ENCODE data around the gene ARRDC4. TPM values are rescaled to one million over a fixed set of nuclear protein-coding genes. Genes with fewer than 3 reads are reported as not detected.

ARRDC4 gene
- total RNA-seq, 2 experiments from 2014 or later: not detected

DNA sequence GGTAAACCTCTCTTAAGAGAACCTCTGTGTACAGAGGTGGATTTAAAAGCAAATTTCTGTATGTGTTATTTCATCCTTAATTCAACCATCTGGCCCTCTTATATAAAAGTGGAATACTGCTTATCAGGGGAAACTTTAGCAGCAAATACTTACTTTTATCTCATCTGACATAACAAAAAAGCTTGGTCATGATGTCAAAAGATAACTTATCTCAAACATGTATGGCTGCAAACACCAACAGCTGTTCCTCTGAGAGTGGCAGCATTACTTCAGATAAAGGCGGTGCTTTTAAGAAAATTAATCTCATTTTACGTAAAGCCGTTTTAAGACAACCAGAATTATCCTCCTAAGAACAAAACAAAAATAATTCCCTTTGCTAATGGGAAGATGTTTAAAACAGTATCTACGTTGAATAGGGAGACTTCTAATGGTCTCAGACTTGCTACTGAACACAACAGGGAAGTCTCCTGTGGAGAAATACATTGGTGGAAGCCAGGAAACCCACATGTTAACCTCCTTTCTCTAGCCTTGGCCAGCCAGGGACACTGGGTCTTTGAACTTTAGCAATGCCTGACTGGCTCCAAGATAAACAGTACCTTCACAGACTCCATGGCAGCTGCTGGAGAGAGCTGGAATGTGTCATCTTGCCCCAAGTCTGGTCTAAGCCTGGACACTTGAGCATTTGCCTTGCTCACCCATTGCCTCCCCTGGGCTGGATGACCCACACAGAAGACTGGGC, 18.1 kb downstream of the ARRDC4 start:
- H3K9me2 ChIP-seq (ENCODE audit: insufficient read depth, low read length): no peaks in the 10 kb centered on the region
- H2AFZ ChIP-seq (ENCODE audit: low read length): no peak overlapping the region
- no peaks in the 10 kb centered on the region for H3K79me2 ChIP-seq (ENCODE audit: insufficient read depth, low read depth, low read length)
- ChIA-PET POLR2A (interaction anchor here (1.7 kb wide), 1 partner anchor 12 kb away, joined by 8 read pairs; no protein-coding TSS in a partner anchor), CTCF (ENCODE audit: unreplicated experiment) (no interaction called here)
- no peak overlapping the region for H3K4me3 ChIP-seq (ENCODE audit: low read depth, low read length, poor library complexity, severe bottlenecking)
- H3K4me2 ChIP-seq (ENCODE audit: low read length): no peak overlapping the region
- no peaks in the 10 kb centered on the region for H4K20me1 ChIP-seq (ENCODE audit: insufficient read depth, low read length)
- H3K27ac ChIP-seq (ENCODE audit: low read depth, low read length, poor library complexity, severe bottlenecking): no peak overlapping the region
- DNase-seq (ENCODE audit: low spot score): no peak
- intact Hi-C loops (cut with micrococcal nuclease; ENCODE audit: unreplicated experiment): no loop called here
- H3K9me3 ChIP-seq (ENCODE audit: low read length): no peaks in the 10 kb centered on the region
- no peaks in the 10 kb centered on the region for H3K4me1 ChIP-seq (ENCODE audit: insufficient read depth, low read length, poor library complexity, severe bottlenecking)
- BruUV-seq (replicated peaks): no TSS peak
- H3K36me3 ChIP-seq (ENCODE audit: insufficient read depth, low read length): no peaks in the 10 kb centered on the region
- TF ChIP-seq EZH2phosphoT487 (IDR thresholded peaks at IDR 0.05; ENCODE audit: borderline replicate concordance, low read depth, low read length): no peak
- TF ChIP-seq, protein P1, sequence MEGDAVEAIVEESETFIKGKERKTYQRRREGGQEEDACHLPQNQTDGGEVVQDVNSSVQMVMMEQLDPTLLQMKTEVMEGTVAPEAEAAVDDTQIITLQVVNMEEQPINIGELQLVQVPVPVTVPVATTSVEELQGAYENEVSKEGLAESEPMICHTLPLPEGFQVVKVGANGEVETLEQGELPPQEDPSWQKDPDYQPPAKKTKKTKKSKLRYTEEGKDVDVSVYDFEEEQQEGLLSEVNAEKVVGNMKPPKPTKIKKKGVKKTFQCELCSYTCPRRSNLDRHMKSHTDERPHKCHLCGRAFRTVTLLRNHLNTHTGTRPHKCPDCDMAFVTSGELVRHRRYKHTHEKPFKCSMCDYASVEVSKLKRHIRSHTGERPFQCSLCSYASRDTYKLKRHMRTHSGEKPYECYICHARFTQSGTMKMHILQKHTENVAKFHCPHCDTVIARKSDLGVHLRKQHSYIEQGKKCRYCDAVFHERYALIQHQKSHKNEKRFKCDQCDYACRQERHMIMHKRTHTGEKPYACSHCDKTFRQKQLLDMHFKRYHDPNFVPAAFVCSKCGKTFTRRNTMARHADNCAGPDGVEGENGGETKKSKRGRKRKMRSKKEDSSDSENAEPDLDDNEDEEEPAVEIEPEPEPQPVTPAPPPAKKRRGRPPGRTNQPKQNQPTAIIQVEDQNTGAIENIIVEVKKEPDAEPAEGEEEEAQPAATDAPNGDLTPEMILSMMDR (conservative IDR thresholded peaks at IDR 0.05; ENCODE audit: low read length): no peak

DNA sequence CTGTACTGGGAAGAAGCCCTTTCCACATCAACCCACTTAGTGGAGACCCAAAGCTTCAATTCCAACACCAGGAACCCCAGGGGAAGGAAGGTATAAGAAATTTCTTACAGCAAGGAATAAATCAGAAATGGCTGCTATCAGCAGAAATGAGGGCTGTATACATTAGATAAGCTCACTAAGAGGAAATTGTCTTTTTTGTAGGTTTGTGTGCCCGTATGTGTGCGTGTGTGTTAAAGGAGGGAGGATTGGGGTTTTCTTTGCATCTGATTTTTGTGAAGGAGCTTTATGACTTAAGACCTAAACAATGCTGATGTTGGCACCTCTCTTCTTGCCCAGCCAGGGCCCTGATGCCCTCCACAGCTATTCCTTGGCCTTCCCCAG, 18.6 kb downstream of the ARRDC4 start:
- no peak overlapping the region for H3K4me2 ChIP-seq (ENCODE audit: low read length)

DNA sequence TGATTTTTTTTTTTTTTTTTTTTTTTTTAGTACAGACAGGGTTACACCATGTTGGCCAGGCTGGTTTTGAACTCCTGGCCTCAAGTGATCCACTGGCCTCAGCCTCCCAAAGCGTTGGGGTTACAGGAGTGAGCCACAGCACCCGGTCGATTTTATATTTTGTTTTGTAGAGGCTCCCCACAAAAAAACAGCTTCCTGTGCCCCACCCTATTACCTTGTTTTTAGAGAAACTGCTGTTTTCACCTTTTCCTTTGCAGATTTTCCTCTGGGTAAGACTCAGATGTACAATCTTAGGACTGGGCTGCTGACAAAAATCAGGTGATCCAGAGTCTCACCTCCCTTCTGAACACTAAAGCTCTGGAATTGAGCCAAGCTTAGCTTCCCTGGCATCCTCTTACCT, 20.6 kb downstream of the ARRDC4 start:
- Histone ChIP-seq H2AFZ (ENCODE audit: low read length) (no peak overlapping the region), H3K4me1 (ENCODE audit: insufficient read depth, low read length, poor library complexity, severe bottlenecking) (no peaks in the 10 kb centered on the region), H3K27ac (ENCODE audit: low read depth, low read length, poor library complexity, severe bottlenecking) (no peak overlapping the region), H3K9me3 (ENCODE audit: low read length) (no peaks in the 10 kb centered on the region), H3K4me2 (ENCODE audit: low read length) (no peak overlapping the region), H3K4me3 (ENCODE audit: low read depth, low read length, poor library complexity, severe bottlenecking) (no peak overlapping the region), H3K9me2 (ENCODE audit: insufficient read depth, low read length) (no peaks in the 10 kb centered on the region), H3K36me3 (ENCODE audit: insufficient read depth, low read length) (no peaks in the 10 kb centered on the region), H4K20me1 (ENCODE audit: insufficient read depth, low read length) (no peaks in the 10 kb centered on the region), H3K79me2 (ENCODE audit: insufficient read depth, low read depth, low read length) (no peaks in the 10 kb centered on the region)
- POLR2A ChIA-PET: no interaction called here
- TF ChIP-seq EZH2phosphoT487 (IDR thresholded peaks at IDR 0.05; ENCODE audit: borderline replicate concordance, low read depth, low read length): no peak
- TF ChIP-seq, protein P1 (conservative IDR thresholded peaks at IDR 0.05; ENCODE audit: low read length): no peak
- BruUV-seq (replicated peaks): no TSS peak
- intact Hi-C loops (cut with micrococcal nuclease; ENCODE audit: unreplicated experiment): no loop called here
- DNase-seq (ENCODE audit: low spot score): no peak
- CTCF ChIA-PET (ENCODE audit: unreplicated experiment): no interaction called here

More for the DNA sequence above, 18.6 kb downstream of the ARRDC4 start:
- Histone ChIP-seq H4K20me1 (ENCODE audit: insufficient read depth, low read length) (no peaks in the 10 kb centered on the region), H3K9me3 (ENCODE audit: low read length) (no peaks in the 10 kb centered on the region), H3K36me3 (ENCODE audit: insufficient read depth, low read length) (no peaks in the 10 kb centered on the region), H3K4me1 (ENCODE audit: insufficient read depth, low read length, poor library complexity, severe bottlenecking) (no peaks in the 10 kb centered on the region), H2AFZ (ENCODE audit: low read length) (no peak overlapping the region), H3K27ac (ENCODE audit: low read depth, low read length, poor library complexity, severe bottlenecking) (no peak overlapping the region), H3K4me3 (ENCODE audit: low read depth, low read length, poor library complexity, severe bottlenecking) (no peak overlapping the region), H3K9me2 (ENCODE audit: insufficient read depth, low read length) (no peaks in the 10 kb centered on the region), H3K79me2 (ENCODE audit: insufficient read depth, low read depth, low read length) (no peaks in the 10 kb centered on the region)
- DNase-seq (ENCODE audit: low spot score): no peak
- no peak for TF ChIP-seq EZH2phosphoT487 (IDR thresholded peaks at IDR 0.05; ENCODE audit: borderline replicate concordance, low read depth, low read length)
- TF ChIP-seq, protein P1 (conservative IDR thresholded peaks at IDR 0.05; ENCODE audit: low read length): no peak
- CTCF ChIA-PET (ENCODE audit: unreplicated experiment): no interaction called here
- no TSS peak for BruUV-seq (replicated peaks)
- POLR2A ChIA-PET: interaction anchor here (1.7 kb wide), 1 partner anchor 12 kb away, joined by 8 read pairs; no protein-coding TSS in a partner anchor
- intact Hi-C loops (cut with micrococcal nuclease; ENCODE audit: unreplicated experiment): no loop called here

Measured in OCI-LY7 (cell line).